ENCODE measurements around the gene TDRD12. TPM values are rescaled to one million over a fixed set of nuclear protein-coding genes. Genes with fewer than 3 reads are reported as not detected.

TDRD12 gene
- total RNA-seq, 1 donor from 2014 or later = 1.4 TPM

- no peak for DNase-seq (ENCODE audit: low spot score)
These were observed 88.7 kb downstream of the TDRD12 start for GRCh38 chr19:32808236-32808635.

- no peak for DNase-seq (ENCODE audit: low spot score)
These were observed 89.7 kb downstream of the TDRD12 start for GRCh38 chr19:32809254-32809653.

- DNase-seq (ENCODE audit: low spot score) = no peak
These were observed 90.2 kb downstream of the TDRD12 start for GRCh38 chr19:32809754-32810153.

- peak; percentile 76 for DNase-seq (ENCODE audit: low spot score)
These were observed 90.9 kb downstream of the TDRD12 start for GRCh38 chr19:32810452-32810851.

- DNase-seq (ENCODE audit: low spot score) = no peak
These were observed 91.6 kb downstream of the TDRD12 start for GRCh38 chr19:32811151-32811550.

GRCh38 chr19:32812036-32812435 is 92.5 kb downstream of the TDRD12 start:
- DNase-seq (ENCODE audit: low spot score) = no peak

- DNase-seq (ENCODE audit: low spot score) = no peak
These were observed 93.0 kb downstream of the TDRD12 start for GRCh38 chr19:32812571-32812970.

- no peak for DNase-seq (ENCODE audit: low spot score)
These were observed 94.4 kb downstream of the TDRD12 start for GRCh38 chr19:32813862-32814425.

- DNase-seq (ENCODE audit: low spot score) = no peak
These were observed 95.1 kb downstream of the TDRD12 start for GRCh38 chr19:32814624-32815023.

- DNase-seq (ENCODE audit: low spot score) = no peak
These were observed 97.1 kb downstream of the TDRD12 start for GRCh38 chr19:32816555-32817099.

GRCh38 chr19:32817569-32818476 is 98.3 kb downstream of the TDRD12 start:
- no peak for DNase-seq (ENCODE audit: low spot score)

- no peak for DNase-seq (ENCODE audit: low spot score)
These were observed 99.0 kb downstream of the TDRD12 start for GRCh38 chr19:32818536-32818935.

- DNase-seq (ENCODE audit: low spot score) = no peak
These were observed 100.1 kb downstream of the TDRD12 start for GRCh38 chr19:32819419-32820400.

- no peak for DNase-seq (ENCODE audit: low spot score)
These were observed 103.6 kb downstream of the TDRD12 start for GRCh38 chr19:32822916-32823746.

- DNase-seq (ENCODE audit: low spot score) = no peak
These were observed 104.2 kb downstream of the TDRD12 start for GRCh38 chr19:32823747-32824102.

- no peak for DNase-seq (ENCODE audit: low spot score)
These were observed 104.7 kb downstream of the TDRD12 start for GRCh38 chr19:32824191-32824751.

GRCh38 chr19:32824916-32825608 is 105.5 kb downstream of the TDRD12 start:
- DNase-seq (ENCODE audit: low spot score) = no peak

GRCh38 chr19:32828139-32828538 is 108.6 kb downstream of the TDRD12 start:
- no peak for DNase-seq (ENCODE audit: low spot score)

- no peak for DNase-seq (ENCODE audit: low spot score)
These were observed 109.2 kb downstream of the TDRD12 start for GRCh38 chr19:32828643-32829344.

Measured in mucosa of gallbladder (tissue), 1 donor.